ENCODE data around the gene HMG20B.

GRCh38 chr19:3532154-3532786 is 40.5 kb upstream of the HMG20B start:
- TF ChIP-seq CTCF (IDR thresholded peaks at IDR 0.05; ENCODE audit: low read depth, low read length) = no peak
- no peak for TF ChIP-seq EZH2phosphoT487 (IDR thresholded peaks at IDR 0.05; ENCODE audit: low read depth)
